AG09319 (cell line): Measurements from ENCODE around the gene CNNM1.

Experiments
- DNase-seq: peaks from one replicate; pipeline ENCODE4 v3.0.0-alpha.2; 2010; ENCODE audit warnings: low read depth; ENCODE audit errors: extremely low read depth
- TF ChIP-seq, protein P1 (sequence below): IDR thresholded peaks from 2 replicates; pipeline ENCODE4 v1.5.1; 2011; ENCODE audit warnings: low read depth, mild to moderate bottlenecking, inconsistent platforms, low read length, moderate library complexity

CNNM1 gene

DNA sequence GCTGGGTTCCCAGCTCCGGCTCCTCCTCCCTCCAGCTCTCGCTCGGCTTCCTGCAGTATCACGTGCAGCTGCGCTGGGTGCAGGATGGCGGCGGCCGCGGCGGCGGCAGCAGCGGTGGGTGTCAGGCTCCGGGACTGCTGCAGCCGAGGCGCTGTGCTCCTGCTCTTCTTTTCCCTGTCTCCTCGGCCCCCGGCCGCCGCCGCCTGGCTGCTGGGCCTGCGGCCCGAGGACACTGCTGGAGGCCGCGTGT lies at the start of gene CNNM1:
CNNM1 (plus strand) TSS at position 53 of the 250 bp plus-strand sequence; CDS start at position 85, 32 bp downstream.
- DNase-seq: no peak
- TF ChIP-seq, protein P1, sequence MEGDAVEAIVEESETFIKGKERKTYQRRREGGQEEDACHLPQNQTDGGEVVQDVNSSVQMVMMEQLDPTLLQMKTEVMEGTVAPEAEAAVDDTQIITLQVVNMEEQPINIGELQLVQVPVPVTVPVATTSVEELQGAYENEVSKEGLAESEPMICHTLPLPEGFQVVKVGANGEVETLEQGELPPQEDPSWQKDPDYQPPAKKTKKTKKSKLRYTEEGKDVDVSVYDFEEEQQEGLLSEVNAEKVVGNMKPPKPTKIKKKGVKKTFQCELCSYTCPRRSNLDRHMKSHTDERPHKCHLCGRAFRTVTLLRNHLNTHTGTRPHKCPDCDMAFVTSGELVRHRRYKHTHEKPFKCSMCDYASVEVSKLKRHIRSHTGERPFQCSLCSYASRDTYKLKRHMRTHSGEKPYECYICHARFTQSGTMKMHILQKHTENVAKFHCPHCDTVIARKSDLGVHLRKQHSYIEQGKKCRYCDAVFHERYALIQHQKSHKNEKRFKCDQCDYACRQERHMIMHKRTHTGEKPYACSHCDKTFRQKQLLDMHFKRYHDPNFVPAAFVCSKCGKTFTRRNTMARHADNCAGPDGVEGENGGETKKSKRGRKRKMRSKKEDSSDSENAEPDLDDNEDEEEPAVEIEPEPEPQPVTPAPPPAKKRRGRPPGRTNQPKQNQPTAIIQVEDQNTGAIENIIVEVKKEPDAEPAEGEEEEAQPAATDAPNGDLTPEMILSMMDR: no peak

DNA sequence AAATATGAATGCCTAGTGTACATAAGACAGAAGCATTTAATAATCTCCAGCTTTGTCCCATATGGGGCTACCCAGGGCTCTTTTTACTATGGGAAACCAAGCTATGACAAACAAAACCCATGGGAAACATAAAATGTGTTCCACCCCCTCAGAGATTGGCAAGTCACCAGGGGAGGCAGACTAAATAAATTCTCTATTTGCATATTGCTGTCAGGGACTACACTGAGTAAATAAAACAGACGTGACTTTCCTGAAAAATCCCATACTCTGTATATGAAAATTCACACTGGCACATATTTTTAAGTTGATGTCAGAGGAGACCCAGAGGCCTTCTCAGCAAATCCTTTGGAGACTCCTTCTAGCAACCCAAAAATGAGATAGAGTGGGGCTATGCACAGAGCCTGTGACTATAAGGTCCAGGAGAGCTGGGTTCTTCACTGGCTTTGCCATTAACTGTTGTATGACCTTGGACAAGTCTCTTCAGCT lies 49.5 kb upstream of the CNNM1 start:
- TF ChIP-seq, protein P1: no peak
- DNase-seq: no peak

DNA sequence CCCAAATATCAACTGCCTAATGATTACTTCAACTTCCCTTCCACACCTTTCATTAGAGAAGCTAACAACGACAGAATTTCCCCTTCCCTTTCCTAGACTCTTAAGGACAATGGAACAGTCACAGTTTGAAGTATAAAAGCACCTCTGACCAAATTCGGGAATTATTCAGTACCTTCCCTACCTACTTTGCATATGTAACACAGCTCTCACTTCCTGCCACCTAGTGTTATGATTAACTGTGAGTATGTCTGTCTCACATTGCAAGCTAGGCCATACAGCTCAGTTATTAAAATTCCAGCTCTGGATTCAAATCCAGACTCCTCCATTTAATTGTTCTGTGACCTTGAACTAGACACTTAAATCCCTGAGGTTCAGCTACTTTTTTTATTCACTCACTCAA lies 48.7 kb upstream of the CNNM1 start:
- no peak for DNase-seq
- TF ChIP-seq, protein P1: no peak

DNA sequence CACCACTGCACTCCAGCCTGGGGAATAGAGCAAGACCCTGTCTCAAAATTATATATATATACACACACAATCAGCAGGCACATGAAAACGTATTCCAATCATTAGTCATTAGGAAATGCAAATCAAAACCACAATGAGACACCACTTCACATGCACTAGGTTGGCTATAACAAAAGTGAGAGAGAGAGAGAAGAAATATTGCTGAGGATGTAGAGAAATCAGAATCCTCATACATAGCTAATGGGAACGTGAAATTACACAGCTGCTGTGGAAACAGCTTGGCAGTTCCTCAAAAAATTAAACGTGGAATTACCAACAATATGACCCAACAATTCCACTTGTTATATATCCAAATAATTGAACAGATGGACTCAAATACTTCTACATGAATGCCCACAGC lies 43.3 kb upstream of the CNNM1 start:
- TF ChIP-seq, protein P1: no peak

DNA sequence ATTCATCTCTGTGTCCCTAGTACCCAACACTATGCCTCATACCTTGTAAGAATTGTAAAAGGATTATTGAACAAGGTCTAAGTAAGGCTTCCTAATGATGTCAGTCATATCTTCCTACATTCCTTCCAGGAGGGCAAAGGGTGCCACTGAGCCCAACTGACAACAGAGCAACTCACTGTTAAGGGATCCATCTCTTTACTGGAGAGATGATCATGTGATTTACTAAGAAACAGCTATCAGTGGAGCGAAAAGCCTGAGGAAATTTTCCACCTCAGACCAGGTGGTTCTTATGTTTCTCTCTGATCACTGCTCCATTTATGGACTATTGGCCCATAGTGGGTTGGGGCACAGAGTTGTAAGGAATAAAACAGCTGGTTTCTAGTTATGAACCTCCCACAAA lies 38.9 kb upstream of the CNNM1 start:
- no peak for DNase-seq
- TF ChIP-seq, protein P1: no peak

More for the DNA sequence above, 43.3 kb upstream of the CNNM1 start:
- no peak for DNase-seq

DNA sequence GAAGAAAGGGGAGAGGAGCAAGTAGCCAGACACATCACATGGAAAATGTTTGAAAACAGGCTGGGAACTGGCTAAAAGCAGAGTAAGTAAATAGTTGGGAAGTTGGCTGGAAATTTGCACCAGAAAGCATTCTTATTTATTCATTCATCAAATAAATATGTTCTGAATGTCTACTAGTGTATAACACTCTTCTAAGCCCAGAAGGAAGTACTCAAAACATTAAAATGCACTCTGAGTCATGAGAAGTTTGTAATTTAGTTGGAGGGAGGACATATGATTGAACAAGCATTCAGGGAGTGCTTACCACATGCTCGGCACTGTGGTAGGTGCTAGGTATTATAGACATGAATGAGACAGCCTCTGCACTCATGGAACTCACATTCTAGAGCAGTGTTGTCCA lies 37.0 kb upstream of the CNNM1 start:
- TF ChIP-seq, protein P1: no peak
- peak; percentile 24 for DNase-seq

DNA sequence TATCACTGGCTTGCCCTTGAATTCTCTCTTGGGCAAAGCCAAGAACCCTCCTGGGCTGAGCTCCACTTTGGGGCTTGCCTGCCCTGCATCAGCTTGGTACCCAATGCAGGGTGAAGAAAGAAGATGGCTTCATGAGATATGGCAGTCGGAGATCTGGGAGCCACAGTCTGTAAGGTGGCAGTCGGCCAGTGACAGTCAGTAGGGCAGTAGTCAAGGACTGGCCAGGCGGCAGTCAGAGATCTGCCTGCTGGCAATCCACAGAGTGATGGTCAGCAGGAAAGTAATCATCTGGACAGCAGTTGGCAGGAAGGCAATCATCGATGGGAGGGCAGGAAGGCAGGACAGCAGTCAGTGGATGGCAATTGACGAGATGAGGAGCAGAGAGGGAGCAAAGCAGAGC lies 32.6 kb upstream of the CNNM1 start:
- no peak for DNase-seq
- TF ChIP-seq, protein P1: no peak
